ENCODE results near the gene TMEM213.
"Not testable (repeated sequence)": the region's sequence is repeated elsewhere in the genome, so short reads cannot be mapped to it uniquely, and the experiment has no call there.

The TMEM213 gene

DNA sequence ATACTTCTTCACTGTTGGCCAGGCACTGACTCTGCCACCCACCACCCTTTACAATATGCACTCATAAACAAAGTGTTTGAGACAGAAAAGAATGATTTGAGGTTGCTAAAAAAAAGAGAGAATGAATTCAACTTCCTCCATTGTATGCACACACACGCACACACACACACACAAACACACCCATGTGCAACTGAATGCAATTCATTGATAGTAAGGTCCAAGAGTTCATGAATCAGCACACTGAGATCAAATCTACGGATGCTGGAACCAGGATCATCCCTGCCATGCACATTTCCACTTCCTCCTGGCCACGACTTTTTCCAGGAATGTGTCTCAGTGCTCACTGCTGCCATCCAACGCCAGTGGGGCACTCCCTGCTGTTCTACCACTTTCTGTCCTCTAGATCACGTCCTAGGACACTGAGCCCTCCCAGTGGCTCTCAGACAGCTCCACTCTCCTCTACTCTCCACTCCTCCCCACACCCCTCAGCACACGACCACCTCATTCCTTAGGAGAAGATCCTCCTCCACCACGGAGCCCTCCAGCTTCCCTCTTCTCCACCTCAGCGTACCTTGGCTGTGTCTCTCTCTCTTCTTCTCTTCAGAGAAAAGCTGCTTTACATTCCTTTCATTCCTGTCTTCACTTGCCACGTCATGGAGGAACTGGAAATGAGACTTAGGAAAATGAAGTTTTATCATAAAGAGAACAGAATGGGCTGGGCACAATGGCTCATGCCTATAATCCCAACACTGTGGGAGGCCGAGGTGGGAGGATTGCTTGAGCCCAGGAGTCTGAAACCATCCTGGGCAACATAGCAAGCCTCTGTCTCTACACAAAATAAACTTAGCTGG lies 12.0 kb upstream of the TMEM213 start:
- no peak overlapping the region for H3K4me3 ChIP-seq (ENCODE audit: control insufficient read depth, low read depth, low read length)
- no peak for DNase-seq (ENCODE audit: low read depth)
- TF ChIP-seq, protein P1, sequence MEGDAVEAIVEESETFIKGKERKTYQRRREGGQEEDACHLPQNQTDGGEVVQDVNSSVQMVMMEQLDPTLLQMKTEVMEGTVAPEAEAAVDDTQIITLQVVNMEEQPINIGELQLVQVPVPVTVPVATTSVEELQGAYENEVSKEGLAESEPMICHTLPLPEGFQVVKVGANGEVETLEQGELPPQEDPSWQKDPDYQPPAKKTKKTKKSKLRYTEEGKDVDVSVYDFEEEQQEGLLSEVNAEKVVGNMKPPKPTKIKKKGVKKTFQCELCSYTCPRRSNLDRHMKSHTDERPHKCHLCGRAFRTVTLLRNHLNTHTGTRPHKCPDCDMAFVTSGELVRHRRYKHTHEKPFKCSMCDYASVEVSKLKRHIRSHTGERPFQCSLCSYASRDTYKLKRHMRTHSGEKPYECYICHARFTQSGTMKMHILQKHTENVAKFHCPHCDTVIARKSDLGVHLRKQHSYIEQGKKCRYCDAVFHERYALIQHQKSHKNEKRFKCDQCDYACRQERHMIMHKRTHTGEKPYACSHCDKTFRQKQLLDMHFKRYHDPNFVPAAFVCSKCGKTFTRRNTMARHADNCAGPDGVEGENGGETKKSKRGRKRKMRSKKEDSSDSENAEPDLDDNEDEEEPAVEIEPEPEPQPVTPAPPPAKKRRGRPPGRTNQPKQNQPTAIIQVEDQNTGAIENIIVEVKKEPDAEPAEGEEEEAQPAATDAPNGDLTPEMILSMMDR (conservative IDR thresholded peaks at IDR 0.05; ENCODE audit: control insufficient read depth, insufficient read depth, low read depth, low read length), result no peak

DNA sequence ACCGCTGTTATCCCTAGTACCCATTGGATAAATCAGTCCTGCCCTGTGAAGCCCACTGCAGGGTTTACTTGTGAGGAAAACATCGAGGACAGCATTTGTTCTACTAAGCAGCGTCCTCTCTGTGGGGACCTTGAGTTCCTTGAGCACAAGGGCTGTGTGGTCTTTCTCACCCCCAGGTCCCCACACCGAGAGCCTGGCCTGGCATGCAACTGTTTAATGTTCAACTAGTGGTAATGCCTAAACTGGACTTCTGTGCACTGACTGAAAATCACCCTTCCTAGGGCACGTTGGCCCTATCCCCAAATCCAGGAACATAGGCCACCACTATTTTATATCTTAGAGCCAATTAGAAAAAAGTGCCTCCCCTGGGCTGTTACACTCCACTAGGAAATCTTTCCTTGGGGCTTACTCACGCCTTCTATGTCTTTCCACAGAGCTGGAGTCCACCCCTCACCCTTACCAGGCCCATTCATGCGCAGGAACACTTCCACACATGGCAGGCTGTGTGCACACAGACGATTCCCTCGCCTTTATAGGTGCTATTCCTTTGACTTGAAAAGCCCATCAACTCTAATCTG lies 1.7 kb upstream of the TMEM213 start:
- TF ChIP-seq, protein P1 (conservative IDR thresholded peaks at IDR 0.05; ENCODE audit: control insufficient read depth, insufficient read depth, low read depth, low read length), result no peak
- no peak for DNase-seq (ENCODE audit: low read depth)
- H3K4me3 ChIP-seq (ENCODE audit: control insufficient read depth, low read depth, low read length), result no peak overlapping the region

DNA sequence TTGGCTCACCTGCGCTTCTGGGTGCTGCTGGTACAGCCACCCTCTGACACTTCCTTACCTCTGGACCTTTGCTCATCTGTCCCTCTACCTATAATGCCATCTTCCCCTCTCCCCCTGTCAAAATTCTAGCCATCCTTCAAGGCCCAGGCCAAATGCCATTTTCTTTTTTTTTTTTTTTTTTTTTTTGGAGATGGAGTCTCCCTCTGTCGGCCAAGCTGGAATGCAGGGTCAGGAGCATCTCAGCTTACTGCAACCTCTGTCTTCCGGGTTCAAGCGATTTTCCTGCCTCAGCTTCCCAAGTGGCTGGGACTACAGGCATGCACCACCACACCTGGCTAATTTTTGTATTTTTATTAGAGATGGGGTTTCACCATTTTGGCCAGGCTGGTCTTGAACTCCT lies 748 bp upstream of the TMEM213 start:
- DNase-seq (ENCODE audit: low read depth), result not testable (repeated sequence)

DNA sequence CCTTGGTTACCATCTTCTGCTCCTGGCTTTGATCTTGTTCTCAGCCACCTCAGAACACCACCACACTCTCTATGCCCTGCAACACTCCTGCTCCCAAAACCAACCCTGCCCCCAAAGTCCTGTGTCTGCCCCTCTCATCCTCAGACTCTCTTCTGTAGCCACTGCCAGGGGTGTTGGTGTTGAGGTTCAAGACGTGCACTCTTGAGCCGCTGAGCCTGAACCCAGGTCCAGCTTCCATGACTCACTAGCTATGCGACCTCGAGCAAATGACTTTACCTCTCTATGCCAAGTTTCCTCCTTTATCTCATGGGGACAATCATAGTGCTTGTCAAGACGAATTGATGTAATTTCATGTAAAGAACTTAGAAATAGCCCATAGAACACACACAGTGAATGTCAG lies 1.0 kb downstream of the TMEM213 start:
- no peak overlapping the region for H3K4me3 ChIP-seq (ENCODE audit: control insufficient read depth, low read depth, low read length)
- DNase-seq (ENCODE audit: low read depth), result no peak
- TF ChIP-seq, protein P1 (conservative IDR thresholded peaks at IDR 0.05; ENCODE audit: control insufficient read depth, insufficient read depth, low read depth, low read length), result no peak

More for the DNA sequence above, 748 bp upstream of the TMEM213 start:
- H3K4me3 ChIP-seq (ENCODE audit: control insufficient read depth, low read depth, low read length), result not testable (repeated sequence)

DNA sequence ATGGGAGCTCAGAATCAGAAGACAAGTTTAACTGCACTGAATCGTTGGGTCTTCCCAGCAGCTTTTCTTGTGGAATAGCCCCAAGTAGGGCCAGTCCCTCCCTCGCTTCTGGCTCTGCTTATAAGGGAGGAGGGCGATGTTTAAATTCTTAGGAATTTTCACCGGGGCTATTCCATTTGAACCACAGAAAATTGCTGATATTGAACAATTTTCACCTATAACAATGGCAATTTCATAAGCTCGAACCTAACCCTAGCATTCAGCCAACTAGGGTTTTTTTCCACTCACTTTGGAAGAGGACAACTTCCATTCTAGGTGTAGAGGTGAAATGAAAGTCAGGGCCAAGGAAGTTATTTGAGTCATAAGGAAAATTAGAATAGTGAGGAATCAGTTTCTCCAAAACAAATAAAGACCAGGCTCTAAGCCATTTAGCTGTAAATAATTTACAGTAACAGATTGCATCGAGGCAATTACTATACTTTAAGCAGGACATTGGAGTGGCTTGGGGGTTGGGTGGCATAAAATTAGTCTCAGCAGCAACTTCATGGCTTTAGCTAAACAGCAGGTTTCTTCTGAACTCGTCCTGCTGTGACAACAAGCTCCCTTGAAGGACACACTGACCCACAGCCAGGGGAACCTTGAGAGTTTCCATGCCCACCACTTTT lies 1.7 kb downstream of the TMEM213 start:
- TF ChIP-seq, protein P1 (conservative IDR thresholded peaks at IDR 0.05; ENCODE audit: control insufficient read depth, insufficient read depth, low read depth, low read length), result no peak
- H3K4me3 ChIP-seq (ENCODE audit: control insufficient read depth, low read depth, low read length), result no peak overlapping the region
- DNase-seq (ENCODE audit: low read depth), result no peak

DNA sequence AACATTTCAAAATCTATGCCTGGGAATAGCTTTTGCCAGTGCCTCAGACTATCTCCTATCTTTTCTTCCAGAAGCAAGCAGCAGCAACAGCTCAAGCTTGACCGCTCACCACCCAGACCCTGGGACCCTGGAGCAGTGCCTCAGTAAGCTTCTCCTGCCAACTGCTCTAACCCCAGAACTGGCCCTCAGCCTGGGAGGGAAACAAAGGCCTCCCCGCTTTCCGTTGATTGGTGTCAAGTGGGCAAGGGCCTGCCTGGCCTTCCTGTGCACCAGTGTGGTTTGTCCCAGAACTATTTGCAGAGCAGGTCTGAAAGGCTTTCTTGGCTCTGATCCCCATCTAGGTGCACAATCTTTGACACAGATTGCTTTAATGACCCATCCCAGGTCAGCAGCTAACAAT lies 3.5 kb downstream of the TMEM213 start:
- TF ChIP-seq, protein P1 (conservative IDR thresholded peaks at IDR 0.05; ENCODE audit: control insufficient read depth, insufficient read depth, low read depth, low read length), result no peak
- H3K4me3 ChIP-seq (ENCODE audit: control insufficient read depth, low read depth, low read length), result no peak overlapping the region
- DNase-seq (ENCODE audit: low read depth), result no peak

DNA sequence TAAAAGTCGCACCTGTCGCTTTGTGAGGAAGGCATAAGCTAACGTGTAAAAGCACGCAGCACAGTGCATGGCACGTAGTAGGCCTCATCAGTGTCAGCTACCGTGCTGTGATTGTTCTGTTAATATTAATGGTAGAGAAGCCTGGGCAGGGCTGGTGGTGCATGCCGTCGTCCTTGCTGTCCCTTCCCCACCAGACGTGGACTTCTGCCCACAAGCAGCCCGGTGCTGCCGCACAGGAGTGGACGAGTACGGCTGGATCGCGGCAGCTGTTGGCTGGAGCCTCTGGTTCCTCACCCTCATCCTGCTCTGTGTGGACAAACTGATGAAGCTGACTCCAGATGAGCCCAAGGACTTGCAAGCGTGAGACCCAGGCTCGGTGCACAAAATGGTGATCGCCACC lies 4.9 kb downstream of the TMEM213 start:
- H3K4me3 ChIP-seq (ENCODE audit: control insufficient read depth, low read depth, low read length), result no peak overlapping the region
- DNase-seq (ENCODE audit: low read depth), result no peak
- TF ChIP-seq, protein P1 (conservative IDR thresholded peaks at IDR 0.05; ENCODE audit: control insufficient read depth, insufficient read depth, low read depth, low read length), result no peak

All from fibroblast of mammary gland (primary cell).